Neural progenitor cell (in vitro differentiated cells): ENCODE results near the gene PSMG1. TPM values are rescaled to one million over a fixed set of nuclear protein-coding genes. Genes with fewer than 3 reads are reported as not detected.

Source experiments
- DNase-seq: peaks from one replicate; pipeline ENCODE4 v3.0.0-alpha.2; 2016; ENCODE audit warnings: low spot score
- H2AFZ ChIP-seq: fragments of 200-600 bp; sonication (generic); replicated peaks from 2 replicates; pipeline ENCODE4 v1.6.1; 2016; ENCODE audit warnings: antibody characterized with exemption
- H3F3A ChIP-seq: fragments of 200-600 bp; sonication (generic); 2 replicates; pipeline ENCODE4 v1.6.1; 2016; ENCODE audit warnings: antibody characterized with exemption, low read depth
- H3K27ac ChIP-seq: fragments of 200-600 bp; sonication (generic); 2 replicates; pipeline ENCODE4 v1.5.1; 2016; ENCODE audit warnings: mild to moderate bottlenecking
- H3K27me3 ChIP-seq: fragments of 200-600 bp; sonication (generic); 2 replicates; pipeline ENCODE4 v1.6.1; 2016; ENCODE audit warnings: mild to moderate bottlenecking, moderate library complexity
- H3K36me3 ChIP-seq: fragments of 200-600 bp; sonication (generic); 2 replicates; pipeline ENCODE4 v1.5.1; 2016
- H3K4me1 ChIP-seq: fragments of 200-600 bp; sonication (generic); 2 replicates; pipeline ENCODE4 v1.6.1; 2016; ENCODE audit warnings: mixed run types
- H3K4me2 ChIP-seq: fragments of 200-600 bp; sonication (generic); 2 replicates; pipeline ENCODE4 v1.6.1; 2016
- H3K4me3 ChIP-seq: fragments of 200-600 bp; sonication (generic); 2 replicates; pipeline ENCODE4 v1.5.1; 2016
- H3K79me2 ChIP-seq: fragments of 200-600 bp; sonication (generic); 2 replicates; pipeline ENCODE4 v1.6.1; 2016; ENCODE audit warnings: low read depth
- H3K9ac ChIP-seq: fragments of 200-600 bp; sonication (generic); 2 replicates; pipeline ENCODE4 v1.6.1; 2016
- H3K9me3 ChIP-seq: fragments of 200-600 bp; sonication (generic); 2 replicates; pipeline ENCODE4 v1.5.1; 2016; ENCODE audit warnings: low read depth
- H4K20me1 ChIP-seq: fragments of 200-600 bp; sonication (generic); 2 replicates; pipeline ENCODE4 v1.6.1; 2016; ENCODE audit warnings: low read depth
- H3K27ac Mint-ChIP-seq: 3 replicates; pipeline ENCODE4 v1.8.0; 2021; ENCODE audit warnings: mixed read lengths
- H3K27me3 Mint-ChIP-seq: 2 replicates; pipeline ENCODE4 v1.8.0; 2022; ENCODE audit warnings: low read depth, mild to moderate bottlenecking, inconsistent platforms, moderate library complexity, mixed read lengths; ENCODE audit not compliant: insufficient read depth
- H3K36me3 Mint-ChIP-seq: 3 replicates; pipeline ENCODE4 v1.8.0; 2021; ENCODE audit warnings: mixed read lengths
- H3K4me1 Mint-ChIP-seq: 3 replicates; pipeline ENCODE4 v1.8.0; 2021; ENCODE audit warnings: mixed read lengths
- H3K4me3 Mint-ChIP-seq: 3 replicates; pipeline ENCODE4 v1.8.0; 2021; ENCODE audit warnings: mild to moderate bottlenecking, moderate library complexity, mixed read lengths
- H3K9me3 Mint-ChIP-seq: 3 replicates; pipeline ENCODE4 v1.8.0; 2020; ENCODE audit warnings: mixed read lengths
- CTCF ChIP-seq: fragments of 200-600 bp; sonication (generic); IDR thresholded peaks from 2 replicates; pipeline ENCODE4 v1.5.1; 2017; ENCODE audit warnings: antibody characterized with exemption, mild to moderate bottlenecking
- EZH2 ChIP-seq: fragments of 200-600 bp; sonication (generic); IDR thresholded peaks from 2 replicates; pipeline ENCODE4 v1.6.1; 2017; ENCODE audit warnings: antibody characterized with exemption, mild to moderate bottlenecking, moderate library complexity
- EZH2phosphoT487 ChIP-seq: fragments of 200-600 bp; sonication (generic); IDR thresholded peaks from 2 replicates; pipeline ENCODE4 v1.6.1; 2017; ENCODE audit warnings: antibody characterized with exemption
- total RNA-seq: library from RNA; depleted of rRNA; stranded (reverse); fragments of >200 nt; gene quantifications from 2 replicates; pipeline ENCODE4 v1.2.3, GENCODE V29; 2015; ENCODE audit warnings: low replicate concordance

Gene PSMG1
- total RNA-seq, 1 donor from 2014 or later, result 37.5 TPM

GRCh38 chr21:39178421-39178820 is 4.8 kb downstream of the PSMG1 start:
- peaks cover 18% of the 10 kb centered on the region for H3K4me1 Mint-ChIP-seq
- H3K27me3 ChIP-seq, result no peaks in the 10 kb centered on the region
- H3K9ac ChIP-seq, result no peak overlapping the region
- H3K36me3 ChIP-seq, result no peaks in the 10 kb centered on the region
- no peak overlapping the region for H3K4me2 ChIP-seq
- no peaks in the 10 kb centered on the region for H3K9me3 ChIP-seq
- H3K4me3 Mint-ChIP-seq, result no peak overlapping the region
- H4K20me1 ChIP-seq, result peaks cover 6% of the 10 kb centered on the region
- DNase-seq, result no peak
- no peak overlapping the region for H3K4me3 ChIP-seq
- H3K4me1 ChIP-seq, result no peaks in the 10 kb centered on the region
- peaks cover 26% of the 10 kb centered on the region for H3K79me2 ChIP-seq
- no peak overlapping the region for H2AFZ ChIP-seq
- peaks cover 3% of the 10 kb centered on the region for H3F3A ChIP-seq
- H3K36me3 Mint-ChIP-seq, result peaks cover 32% of the 10 kb centered on the region
- H3K27ac Mint-ChIP-seq, result no peak overlapping the region
- no peaks in the 10 kb centered on the region for H3K9me3 Mint-ChIP-seq
- TF ChIP-seq EZH2 (no peak), CTCF (no peak), EZH2phosphoT487 (no peak)
- H3K27ac ChIP-seq, result no peak overlapping the region
- peaks cover 3% of the 10 kb centered on the region for H3K27me3 Mint-ChIP-seq

- Mint-ChIP-seq H3K27ac (no peak overlapping the region), H3K4me1 (peaks cover 4% of the 10 kb centered on the region), H3K4me3 (no peak overlapping the region), H3K9me3 (no peaks in the 10 kb centered on the region), H3K36me3 (peaks cover 39% of the 10 kb centered on the region), H3K27me3 (peaks cover 2% of the 10 kb centered on the region)
- Histone ChIP-seq H3K36me3 (no peaks in the 10 kb centered on the region), H4K20me1 (no peaks in the 10 kb centered on the region), H2AFZ (no peak overlapping the region), H3K4me1 (no peaks in the 10 kb centered on the region), H3K27me3 (no peaks in the 10 kb centered on the region), H3K9me3 (no peaks in the 10 kb centered on the region), H3K27ac (no peak overlapping the region), H3F3A (no peaks in the 10 kb centered on the region), H3K4me2 (no peak overlapping the region), H3K79me2 (peaks cover 10% of the 10 kb centered on the region), H3K9ac (no peak overlapping the region), H3K4me3 (no peak overlapping the region)
- DNase-seq, result no peak
- TF ChIP-seq EZH2phosphoT487 (no peak), EZH2 (no peak), CTCF (no peak)
Observed at GRCh38 chr21:39176271-39176709, 7.0 kb downstream of the PSMG1 start.

- Histone ChIP-seq H3K4me1 (no peaks in the 10 kb centered on the region), H3K79me2 (peaks cover 4% of the 10 kb centered on the region), H3K36me3 (no peaks in the 10 kb centered on the region), H3F3A (no peaks in the 10 kb centered on the region), H3K9ac (no peak overlapping the region), H3K27me3 (no peaks in the 10 kb centered on the region), H3K27ac (no peak overlapping the region), H3K9me3 (no peaks in the 10 kb centered on the region), H2AFZ (no peak overlapping the region), H4K20me1 (no peaks in the 10 kb centered on the region), H3K4me3 (no peak overlapping the region), H3K4me2 (no peak overlapping the region)
- Mint-ChIP-seq H3K9me3 (no peaks in the 10 kb centered on the region), H3K27me3 (peaks cover 3% of the 10 kb centered on the region), H3K4me1 (peaks cover 3% of the 10 kb centered on the region), H3K27ac (no peak overlapping the region), H3K4me3 (no peak overlapping the region), H3K36me3 (peaks cover 37% of the 10 kb centered on the region)
- no peak for DNase-seq
- TF ChIP-seq CTCF, result no peak
- no peak for TF ChIP-seq EZH2
- no peak for TF ChIP-seq EZH2phosphoT487
Observed at GRCh38 chr21:39175665-39176064, 7.6 kb downstream of the PSMG1 start.
